GM23338 (cell line): Measurements from ENCODE around the gene PDGFC. TPM values are rescaled to one million over a fixed set of nuclear protein-coding genes. Genes with fewer than 3 reads are reported as not detected.

Source experiments
- ATAC-seq: fragments of 200-7000 bp; cut with Tn5 transposase; 3 replicates; pipeline ENCODE4 v1.9.1; 2020
- DNase-seq: peaks from one replicate; pipeline ENCODE4 v3.0.0-alpha.2; 2015; ENCODE audit warnings: low spot score
- H2AFZ ChIP-seq: fragments of 200-600 bp; sonication (generic); 2 replicates; pipeline ENCODE4 v1.8.0; 2016; ENCODE audit warnings: antibody characterized with exemption, mild to moderate bottlenecking, moderate library complexity
- H3F3A ChIP-seq: fragments of 200-600 bp; sonication (generic); replicated peaks from 2 replicates; pipeline ENCODE4 v1.8.0; 2017; ENCODE audit warnings: antibody characterized with exemption, mixed run types, low read depth
- H3K27ac ChIP-seq: fragments of 200-600 bp; sonication (generic); 2 replicates; pipeline ENCODE4 v1.6.1; 2016; ENCODE audit warnings: low read depth
- H3K27me3 ChIP-seq: fragments of 200-600 bp; sonication (generic); 2 replicates; pipeline ENCODE4 v1.8.0; 2016; ENCODE audit warnings: mild to moderate bottlenecking, mixed run types, moderate library complexity; ENCODE audit not compliant: insufficient read depth
- H3K36me3 ChIP-seq: fragments of 200-600 bp; sonication (generic); 2 replicates; pipeline ENCODE4 v1.8.0; 2016; ENCODE audit warnings: mild to moderate bottlenecking; ENCODE audit not compliant: insufficient read depth
- H3K4me1 ChIP-seq: fragments of 200-600 bp; sonication (generic); 2 replicates; pipeline ENCODE4 v1.8.0; 2016; ENCODE audit warnings: mild to moderate bottlenecking, moderate library complexity; ENCODE audit not compliant: insufficient read depth
- H3K4me2 ChIP-seq: fragments of 200-600 bp; sonication (generic); 2 replicates; pipeline ENCODE4 v1.7.1; 2017; ENCODE audit warnings: mixed run types
- H3K4me3 ChIP-seq: fragments of 200-600 bp; sonication (generic); 2 replicates; pipeline ENCODE4 v1.6.1; 2016; ENCODE audit warnings: mixed run types
- H3K79me2 ChIP-seq: fragments of 200-600 bp; sonication (generic); replicated peaks from 2 replicates; pipeline ENCODE4 v1.8.0; 2017; ENCODE audit warnings: mild to moderate bottlenecking; ENCODE audit not compliant: insufficient read depth
- H3K9me2 ChIP-seq: fragments of 200-600 bp; sonication (generic); 2 replicates; pipeline ENCODE4 v1.8.0; 2017; ENCODE audit not compliant: insufficient read depth
- H4K20me1 ChIP-seq: fragments of 200-600 bp; sonication (generic); replicated peaks from 2 replicates; pipeline ENCODE4 v1.8.0; 2017; ENCODE audit warnings: mild to moderate bottlenecking; ENCODE audit not compliant: insufficient read depth
- H3K27ac Mint-ChIP-seq: 2 replicates; pipeline ENCODE4 v1.8.0; 2020; ENCODE audit warnings: inconsistent platforms, mild to moderate bottlenecking, moderate library complexity, mixed read lengths
- H3K27me3 Mint-ChIP-seq: 3 replicates; pipeline ENCODE4 v1.8.0; 2022; ENCODE audit warnings: low read depth, mild to moderate bottlenecking, moderate library complexity, mixed read lengths, inconsistent platforms; ENCODE audit not compliant: insufficient read depth, poor library complexity
- H3K36me3 Mint-ChIP-seq: 3 replicates; pipeline ENCODE4 v1.8.0; 2021; ENCODE audit warnings: low read depth, mild to moderate bottlenecking, inconsistent platforms, moderate library complexity, mixed read lengths
- H3K4me1 Mint-ChIP-seq: 3 replicates; pipeline ENCODE4 v1.8.0; 2020; ENCODE audit warnings: mild to moderate bottlenecking, inconsistent platforms, mixed read lengths
- H3K4me3 Mint-ChIP-seq: 3 replicates; pipeline ENCODE4 v1.8.0; 2021; ENCODE audit warnings: moderate library complexity, mild to moderate bottlenecking, inconsistent platforms, mixed read lengths
- H3K9me3 Mint-ChIP-seq: 3 replicates; pipeline ENCODE4 v1.8.0; 2020; ENCODE audit warnings: moderate library complexity, mild to moderate bottlenecking, inconsistent platforms, mixed read lengths
- CREB1 ChIP-seq: fragments of 250-450 bp; sonication (Bioruptor Pico); IDR thresholded peaks from 2 replicates; pipeline ENCODE4 v1.5.0; 2020; ENCODE audit warnings: low read depth, mild to moderate bottlenecking, moderate library complexity
- EZH2phosphoT487 ChIP-seq: fragments of 200-600 bp; sonication (generic); IDR thresholded peaks from one replicate; pipeline ENCODE4 v1.8.1; 2018; ENCODE audit warnings: antibody characterized with exemption; ENCODE audit not compliant: unreplicated experiment
- JUNB ChIP-seq: IDR thresholded peaks from one replicate; pipeline ENCODE4 v1.6.1; 2016; ENCODE audit warnings: antibody characterized with exemption; ENCODE audit not compliant: unreplicated experiment
- POLR2AphosphoS5 ChIP-seq: IDR thresholded peaks from 2 replicates; pipeline ENCODE4 v1.6.1; 2016; ENCODE audit warnings: antibody characterized with exemption, low read depth
- ZNF331 ChIP-seq: fragments of 250-450 bp; sonication (Bioruptor Pico); IDR thresholded peaks from 2 replicates; pipeline ENCODE4 v1.5.0; 2020; ENCODE audit warnings: low read depth, mild to moderate bottlenecking, moderate library complexity
- polyA plus RNA-seq: library from polyadenylated mRNA; unstranded; fragments of >200 nt; fragmentation: Nextera tagmentation; extraction: Ambion mirVana; gene quantifications from 2 replicates; pipeline ENCODE4 v1.2.1, GENCODE V29; 2016
- total RNA-seq: library from RNA; depleted of rRNA; stranded (reverse); fragments of >200 nt; shearing (Covaris generic); gene quantifications from 2 replicates; pipeline ENCODE4 v1.2.3, GENCODE V29; 2014
- TF ChIP-seq, protein P1 (sequence below): fragments of 250-450 bp; sonication (Bioruptor Pico); IDR thresholded peaks from 2 replicates; pipeline ENCODE4 v1.5.0; 2020; ENCODE audit warnings: mild to moderate bottlenecking, moderate library complexity
- TF ChIP-seq, protein P2 (sequence below): IDR thresholded peaks from 2 replicates; pipeline ENCODE4 v1.6.1; 2016; ENCODE audit warnings: antibody characterized with exemption
- TF ChIP-seq, protein P3 (sequence below), 2 experiments: fragments of 200-600 bp in 1 of 2; sonication (generic) in 1 of 2; conservative IDR thresholded peaks; 2 replicates each; pipeline versions ENCODE4 v1.5.1 to v1.6.1; 2016 to 2017; ENCODE audit warnings: antibody characterized with exemption in 2 of 2, low read depth in 2 of 2, mild to moderate bottlenecking in 2 of 2, moderate library complexity in 1 of 2

Gene PDGFC
- total and polyA plus RNA-seq, 2 experiments from 2014 or later = 1.3 to 3.4 TPM

DNA sequence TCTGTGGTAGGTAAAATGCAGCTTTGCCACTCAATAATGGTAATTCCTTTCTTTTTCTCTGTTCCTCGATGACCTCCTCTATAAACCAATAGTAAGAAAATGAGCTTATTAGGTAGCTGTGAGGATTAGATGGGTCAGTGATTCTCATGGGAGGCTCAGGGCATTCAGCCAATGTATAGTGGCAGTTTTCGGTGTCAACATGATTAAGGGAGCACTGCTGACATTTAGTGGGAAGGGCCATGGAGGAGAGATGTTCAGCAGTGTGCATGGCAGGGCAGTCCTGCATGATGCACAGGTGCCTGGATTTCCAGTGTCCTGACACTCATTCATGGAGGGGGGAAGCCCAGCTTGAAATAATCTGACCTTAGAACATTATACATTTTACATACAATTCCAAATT lies 232.8 kb downstream of the PDGFC start:
- Histone ChIP-seq H3K4me1 (peaks cover 7% of the 10 kb centered on the region; the same call in 1 of the 2 replicates), H3K9me2 (no peaks in the 10 kb centered on the region), H2AFZ (no peak overlapping the region), H3K79me2 (no peaks in the 10 kb centered on the region), H3F3A (no peaks in the 10 kb centered on the region), H3K27ac (no peak overlapping the region), H3K27me3 (no peaks in the 10 kb centered on the region), H3K4me3 (no peak overlapping the region), H3K36me3 (no peaks in the 10 kb centered on the region), H3K4me2 (no peak overlapping the region), H4K20me1 (no peaks in the 10 kb centered on the region)
- TF ChIP-seq, protein P1, sequence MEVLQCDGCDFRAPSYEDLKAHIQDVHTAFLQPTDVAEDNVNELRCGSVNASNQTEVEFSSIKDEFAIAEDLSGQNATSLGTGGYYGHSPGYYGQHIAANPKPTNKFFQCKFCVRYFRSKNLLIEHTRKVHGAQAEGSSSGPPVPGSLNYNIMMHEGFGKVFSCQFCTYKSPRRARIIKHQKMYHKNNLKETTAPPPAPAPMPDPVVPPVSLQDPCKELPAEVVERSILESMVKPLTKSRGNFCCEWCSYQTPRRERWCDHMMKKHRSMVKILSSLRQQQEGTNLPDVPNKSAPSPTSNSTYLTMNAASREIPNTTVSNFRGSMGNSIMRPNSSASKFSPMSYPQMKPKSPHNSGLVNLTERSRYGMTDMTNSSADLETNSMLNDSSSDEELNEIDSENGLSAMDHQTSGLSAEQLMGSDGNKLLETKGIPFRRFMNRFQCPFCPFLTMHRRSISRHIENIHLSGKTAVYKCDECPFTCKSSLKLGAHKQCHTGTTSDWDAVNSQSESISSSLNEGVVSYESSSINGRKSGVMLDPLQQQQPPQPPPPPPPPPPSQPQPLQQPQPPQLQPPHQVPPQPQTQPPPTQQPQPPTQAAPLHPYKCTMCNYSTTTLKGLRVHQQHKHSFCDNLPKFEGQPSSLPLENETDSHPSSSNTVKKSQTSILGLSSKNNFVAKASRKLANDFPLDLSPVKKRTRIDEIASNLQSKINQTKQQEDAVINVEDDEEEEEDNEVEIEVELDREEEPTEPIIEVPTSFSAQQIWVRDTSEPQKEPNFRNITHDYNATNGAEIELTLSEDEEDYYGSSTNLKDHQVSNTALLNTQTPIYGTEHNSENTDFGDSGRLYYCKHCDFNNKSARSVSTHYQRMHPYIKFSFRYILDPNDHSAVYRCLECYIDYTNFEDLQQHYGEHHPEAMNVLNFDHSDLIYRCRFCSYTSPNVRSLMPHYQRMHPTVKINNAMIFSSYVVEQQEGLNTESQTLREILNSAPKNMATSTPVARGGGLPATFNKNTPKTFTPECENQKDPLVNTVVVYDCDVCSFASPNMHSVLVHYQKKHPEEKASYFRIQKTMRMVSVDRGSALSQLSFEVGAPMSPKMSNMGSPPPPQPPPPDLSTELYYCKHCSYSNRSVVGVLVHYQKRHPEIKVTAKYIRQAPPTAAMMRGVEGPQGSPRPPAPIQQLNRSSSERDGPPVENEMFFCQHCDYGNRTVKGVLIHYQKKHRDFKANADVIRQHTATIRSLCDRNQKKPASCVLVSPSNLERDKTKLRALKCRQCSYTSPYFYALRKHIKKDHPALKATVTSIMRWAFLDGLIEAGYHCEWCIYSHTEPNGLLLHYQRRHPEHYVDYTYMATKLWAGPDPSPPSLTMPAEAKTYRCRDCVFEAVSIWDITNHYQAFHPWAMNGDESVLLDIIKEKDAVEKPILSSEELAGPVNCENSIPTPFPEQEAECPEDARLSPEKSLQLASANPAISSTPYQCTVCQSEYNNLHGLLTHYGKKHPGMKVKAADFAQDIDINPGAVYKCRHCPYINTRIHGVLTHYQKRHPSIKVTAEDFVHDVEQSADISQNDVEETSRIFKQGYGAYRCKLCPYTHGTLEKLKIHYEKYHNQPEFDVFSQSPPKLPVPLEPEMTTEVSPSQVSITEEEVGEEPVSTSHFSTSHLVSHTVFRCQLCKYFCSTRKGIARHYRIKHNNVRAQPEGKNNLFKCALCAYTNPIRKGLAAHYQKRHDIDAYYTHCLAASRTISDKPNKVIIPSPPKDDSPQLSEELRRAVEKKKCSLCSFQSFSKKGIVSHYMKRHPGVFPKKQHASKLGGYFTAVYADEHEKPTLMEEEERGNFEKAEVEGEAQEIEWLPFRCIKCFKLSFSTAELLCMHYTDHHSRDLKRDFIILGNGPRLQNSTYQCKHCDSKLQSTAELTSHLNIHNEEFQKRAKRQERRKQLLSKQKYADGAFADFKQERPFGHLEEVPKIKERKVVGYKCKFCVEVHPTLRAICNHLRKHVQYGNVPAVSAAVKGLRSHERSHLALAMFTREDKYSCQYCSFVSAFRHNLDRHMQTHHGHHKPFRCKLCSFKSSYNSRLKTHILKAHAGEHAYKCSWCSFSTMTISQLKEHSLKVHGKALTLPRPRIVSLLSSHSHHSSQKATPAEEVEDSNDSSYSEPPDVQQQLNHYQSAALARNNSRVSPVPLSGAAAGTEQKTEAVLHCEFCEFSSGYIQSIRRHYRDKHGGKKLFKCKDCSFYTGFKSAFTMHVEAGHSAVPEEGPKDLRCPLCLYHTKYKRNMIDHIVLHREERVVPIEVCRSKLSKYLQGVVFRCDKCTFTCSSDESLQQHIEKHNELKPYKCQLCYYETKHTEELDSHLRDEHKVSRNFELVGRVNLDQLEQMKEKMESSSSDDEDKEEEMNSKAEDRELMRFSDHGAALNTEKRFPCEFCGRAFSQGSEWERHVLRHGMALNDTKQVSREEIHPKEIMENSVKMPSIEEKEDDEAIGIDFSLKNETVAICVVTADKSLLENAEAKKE (CRISPR knock-in tag) = no peak
- TF ChIP-seq ZNF331 (CRISPR knock-in tag) (no peak), EZH2phosphoT487 (no peak), CREB1 (CRISPR knock-in tag) (no peak), POLR2AphosphoS5 (no peak), JUNB (no peak)
- TF ChIP-seq, protein P2, sequence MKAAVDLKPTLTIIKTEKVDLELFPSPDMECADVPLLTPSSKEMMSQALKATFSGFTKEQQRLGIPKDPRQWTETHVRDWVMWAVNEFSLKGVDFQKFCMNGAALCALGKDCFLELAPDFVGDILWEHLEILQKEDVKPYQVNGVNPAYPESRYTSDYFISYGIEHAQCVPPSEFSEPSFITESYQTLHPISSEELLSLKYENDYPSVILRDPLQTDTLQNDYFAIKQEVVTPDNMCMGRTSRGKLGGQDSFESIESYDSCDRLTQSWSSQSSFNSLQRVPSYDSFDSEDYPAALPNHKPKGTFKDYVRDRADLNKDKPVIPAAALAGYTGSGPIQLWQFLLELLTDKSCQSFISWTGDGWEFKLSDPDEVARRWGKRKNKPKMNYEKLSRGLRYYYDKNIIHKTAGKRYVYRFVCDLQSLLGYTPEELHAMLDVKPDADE = no peak
- TF ChIP-seq, protein P3, sequence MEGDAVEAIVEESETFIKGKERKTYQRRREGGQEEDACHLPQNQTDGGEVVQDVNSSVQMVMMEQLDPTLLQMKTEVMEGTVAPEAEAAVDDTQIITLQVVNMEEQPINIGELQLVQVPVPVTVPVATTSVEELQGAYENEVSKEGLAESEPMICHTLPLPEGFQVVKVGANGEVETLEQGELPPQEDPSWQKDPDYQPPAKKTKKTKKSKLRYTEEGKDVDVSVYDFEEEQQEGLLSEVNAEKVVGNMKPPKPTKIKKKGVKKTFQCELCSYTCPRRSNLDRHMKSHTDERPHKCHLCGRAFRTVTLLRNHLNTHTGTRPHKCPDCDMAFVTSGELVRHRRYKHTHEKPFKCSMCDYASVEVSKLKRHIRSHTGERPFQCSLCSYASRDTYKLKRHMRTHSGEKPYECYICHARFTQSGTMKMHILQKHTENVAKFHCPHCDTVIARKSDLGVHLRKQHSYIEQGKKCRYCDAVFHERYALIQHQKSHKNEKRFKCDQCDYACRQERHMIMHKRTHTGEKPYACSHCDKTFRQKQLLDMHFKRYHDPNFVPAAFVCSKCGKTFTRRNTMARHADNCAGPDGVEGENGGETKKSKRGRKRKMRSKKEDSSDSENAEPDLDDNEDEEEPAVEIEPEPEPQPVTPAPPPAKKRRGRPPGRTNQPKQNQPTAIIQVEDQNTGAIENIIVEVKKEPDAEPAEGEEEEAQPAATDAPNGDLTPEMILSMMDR (conservative IDR thresholded peaks at IDR 0.05; ENCODE audit: low read depth in 2 of 2) = no peak
- no peaks in the 10 kb centered on the region for H3K9me3 Mint-ChIP-seq
- no peak for DNase-seq
- no peaks in the 10 kb centered on the region for H3K27me3 Mint-ChIP-seq
- 0 out of 3 replicates have a peak, but pooled peaks cover 2% of the 10 kb centered on the region for H3K36me3 Mint-ChIP-seq
- no peak overlapping the region for H3K4me3 Mint-ChIP-seq
- no peaks in the 10 kb centered on the region for H3K4me1 Mint-ChIP-seq
- no peak overlapping the region; the same call in 1 of the 2 replicates for H3K27ac Mint-ChIP-seq
- no peak for ATAC-seq
